Dendritic cell treated with granulocyte-macrophage colony-stimulating factor and Interleukin-4, amounts not matched to agents 40 ng/mL and 50 ng/mL, for 4 days (primary cell): ENCODE measurements around the gene RIPOR1.
A peak's percentile ranks its signal among the peaks of the same experiment; 100 is the strongest.

ENCODE experiments used
- H3K27ac Mint-ChIP-seq: one replicate; pipeline ENCODE4 v1.8.0; 2022; ENCODE audit warnings: mild to moderate bottlenecking, mixed read lengths
- H3K27me3 Mint-ChIP-seq: one replicate; pipeline ENCODE4 v1.8.0; 2022; ENCODE audit warnings: mild to moderate bottlenecking, mixed read lengths
- H3K36me3 Mint-ChIP-seq: one replicate; pipeline ENCODE4 v1.8.0; 2022; ENCODE audit warnings: low read depth, mixed read lengths
- H3K4me1 Mint-ChIP-seq: one replicate; pipeline ENCODE4 v1.8.0; 2022; ENCODE audit warnings: low read depth, mixed read lengths
- H3K4me3 Mint-ChIP-seq: one replicate; pipeline ENCODE4 v1.8.0; 2022; ENCODE audit warnings: mild to moderate bottlenecking, moderate library complexity, mixed read lengths
- H3K9me3 Mint-ChIP-seq: one replicate; pipeline ENCODE4 v1.8.0; 2022; ENCODE audit warnings: mixed read lengths
- intact Hi-C: fragments of 100-400 bp; cut with micrococcal nuclease; formaldehyde crosslinking; loops from one replicate; pipeline ENCODE4 v1.15.0; 2022

RIPOR1 gene

DNA sequence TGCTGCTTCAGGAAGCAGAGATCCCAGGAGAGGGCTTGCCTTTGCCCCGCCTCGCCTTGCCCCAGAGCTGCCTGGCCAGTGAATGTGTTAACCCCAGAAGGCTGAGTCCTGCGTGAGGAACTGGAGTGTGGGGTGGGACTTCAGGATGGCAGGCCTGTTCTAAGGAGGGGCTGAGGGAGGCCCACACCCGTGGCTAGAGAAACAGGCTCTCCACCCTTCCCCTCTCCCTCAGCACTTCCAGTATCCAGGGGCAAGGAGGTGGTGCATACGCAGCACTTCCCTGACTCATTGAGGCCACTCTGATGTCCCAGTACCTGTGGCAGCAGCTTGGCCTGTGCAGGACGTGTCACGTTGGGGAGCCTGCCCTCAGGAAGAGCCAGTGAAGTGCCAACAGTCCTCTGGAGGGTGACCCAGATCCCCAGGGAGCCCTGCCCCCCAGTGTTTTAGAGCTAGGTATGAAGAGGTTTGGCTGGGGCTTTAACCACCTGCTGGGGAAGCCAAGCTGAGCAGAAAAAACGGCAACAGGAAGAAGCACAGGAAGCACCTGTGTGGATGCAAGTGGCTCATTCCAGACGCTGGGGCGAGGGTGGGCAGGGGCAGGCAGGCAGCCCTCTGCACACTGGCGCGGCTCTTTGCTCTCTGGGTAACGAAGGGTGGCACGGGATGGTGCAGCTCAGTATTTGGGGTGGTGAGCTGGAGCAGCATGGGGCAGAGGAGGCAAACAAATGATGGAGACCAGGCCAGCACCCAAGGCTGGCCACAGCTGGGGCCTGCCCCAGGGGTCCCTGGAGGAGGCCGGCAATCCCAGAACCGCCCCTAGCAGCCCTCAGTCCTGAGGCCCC lies 19.0 kb downstream of the RIPOR1 start:
- H3K4me3 Mint-ChIP-seq = no peak overlapping the region
- intact Hi-C loops = loop anchor here (1.0 kb wide), 1 partner anchor 16 kb away; no protein-coding TSS in a partner anchor
- H3K36me3 Mint-ChIP-seq = peaks cover 76% of the 10 kb centered on the region
- H3K27ac Mint-ChIP-seq = peak overlapping the region; percentile 5
- H3K9me3 Mint-ChIP-seq = no peaks in the 10 kb centered on the region
- peaks cover 71% of the 10 kb centered on the region for H3K4me1 Mint-ChIP-seq
- no peaks in the 10 kb centered on the region for H3K27me3 Mint-ChIP-seq

DNA sequence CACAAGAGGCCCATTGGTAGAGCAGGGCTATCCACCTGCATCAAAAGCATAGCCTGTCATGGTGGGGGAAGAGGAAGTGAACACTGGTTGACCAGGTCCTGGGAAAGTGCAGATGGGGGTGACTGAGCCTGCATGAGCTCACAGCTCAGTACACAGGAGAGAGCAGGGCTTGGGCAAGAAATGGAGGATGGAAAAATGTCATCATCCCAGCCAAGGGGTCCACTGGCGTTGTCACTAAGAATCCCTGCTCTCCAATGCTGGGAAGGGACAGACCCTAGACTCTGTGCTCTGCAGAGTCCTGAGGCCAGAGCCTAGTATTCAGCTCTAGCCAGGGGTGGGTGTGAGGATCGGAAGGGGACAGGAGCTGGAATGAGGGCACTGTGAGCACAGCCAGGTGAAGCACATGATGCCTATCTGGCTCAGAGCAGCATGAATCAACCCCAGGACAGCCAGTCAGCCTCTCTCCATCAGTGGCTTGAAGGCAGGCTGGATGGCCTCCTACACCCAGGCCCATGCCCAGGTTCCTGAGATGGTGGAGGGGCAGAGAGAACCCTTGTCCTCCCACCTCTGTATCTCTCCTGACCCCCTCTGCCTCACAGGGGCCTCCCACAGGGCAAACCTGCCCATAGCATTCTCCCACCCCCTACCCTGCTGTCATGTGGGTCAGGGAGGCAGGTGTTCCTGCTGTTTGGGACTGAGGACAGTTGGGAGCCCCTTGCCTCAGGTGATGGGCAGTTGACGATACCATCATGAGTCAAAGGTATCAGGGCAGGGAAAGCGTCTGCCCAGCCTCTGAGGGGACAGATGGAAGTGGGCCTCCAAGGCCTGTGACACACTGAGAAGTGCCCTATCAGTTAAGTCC lies 19.9 kb downstream of the RIPOR1 start:
- no peaks in the 10 kb centered on the region for H3K27me3 Mint-ChIP-seq
- peak overlapping the region; percentile 5 for H3K27ac Mint-ChIP-seq
- H3K4me1 Mint-ChIP-seq = peaks cover 69% of the 10 kb centered on the region
- H3K9me3 Mint-ChIP-seq = no peaks in the 10 kb centered on the region
- peaks cover 67% of the 10 kb centered on the region for H3K36me3 Mint-ChIP-seq
- H3K4me3 Mint-ChIP-seq = no peak overlapping the region
- intact Hi-C loops = no loop called here

DNA sequence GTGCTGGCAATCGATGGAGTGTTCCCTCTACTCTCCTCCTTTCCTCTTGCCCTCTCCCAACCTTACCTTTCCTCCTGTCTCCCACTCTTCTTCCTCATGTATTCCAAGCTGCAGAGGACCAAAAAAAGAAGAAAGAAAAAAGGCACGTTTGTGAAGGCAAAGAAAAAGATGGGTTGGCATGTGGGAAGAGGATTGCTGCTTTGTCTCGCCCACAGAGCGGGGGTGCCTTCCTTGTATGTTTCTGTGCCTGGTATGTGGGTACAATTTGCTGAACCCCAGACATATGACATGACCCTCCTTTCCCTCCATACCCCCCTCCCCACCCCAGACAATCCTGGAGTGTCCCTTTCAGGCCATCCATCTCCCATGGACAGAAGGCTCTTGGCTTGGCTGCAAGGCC lies 20.6 kb downstream of the RIPOR1 start:
- intact Hi-C loops = no loop called here

DNA sequence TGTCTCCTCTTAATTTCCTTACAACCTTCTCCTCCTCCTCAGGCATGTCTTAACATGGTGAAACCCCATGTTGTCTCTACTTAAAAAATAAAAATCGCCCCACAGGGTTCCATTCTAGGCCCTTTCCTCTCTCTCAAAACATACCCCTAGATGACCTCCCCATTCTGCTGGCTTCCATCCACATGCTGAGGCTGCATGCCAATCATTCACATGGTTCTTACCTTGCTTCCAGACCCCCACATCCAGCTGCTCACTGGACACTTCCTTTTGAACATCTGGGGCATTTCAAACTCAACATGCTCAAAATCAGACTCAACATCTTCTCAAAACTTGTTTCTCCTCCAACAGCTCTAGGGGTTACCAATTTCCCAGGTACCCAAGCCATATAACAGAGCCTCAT lies 21.3 kb downstream of the RIPOR1 start:
- Mint-ChIP-seq H3K9me3 (no peaks in the 10 kb centered on the region), H3K4me3 (no peak overlapping the region), H3K27me3 (no peaks in the 10 kb centered on the region), H3K36me3 (peaks cover 53% of the 10 kb centered on the region), H3K27ac (no peak overlapping the region), H3K4me1 (peaks cover 55% of the 10 kb centered on the region)
- intact Hi-C loops = no loop called here

More for the DNA sequence above, 20.6 kb downstream of the RIPOR1 start:
- H3K9me3 Mint-ChIP-seq = no peaks in the 10 kb centered on the region
- no peaks in the 10 kb centered on the region for H3K27me3 Mint-ChIP-seq
- H3K36me3 Mint-ChIP-seq = peaks cover 60% of the 10 kb centered on the region
- H3K4me3 Mint-ChIP-seq = no peak overlapping the region
- H3K4me1 Mint-ChIP-seq = peaks cover 62% of the 10 kb centered on the region
- H3K27ac Mint-ChIP-seq = no peak overlapping the region

DNA sequence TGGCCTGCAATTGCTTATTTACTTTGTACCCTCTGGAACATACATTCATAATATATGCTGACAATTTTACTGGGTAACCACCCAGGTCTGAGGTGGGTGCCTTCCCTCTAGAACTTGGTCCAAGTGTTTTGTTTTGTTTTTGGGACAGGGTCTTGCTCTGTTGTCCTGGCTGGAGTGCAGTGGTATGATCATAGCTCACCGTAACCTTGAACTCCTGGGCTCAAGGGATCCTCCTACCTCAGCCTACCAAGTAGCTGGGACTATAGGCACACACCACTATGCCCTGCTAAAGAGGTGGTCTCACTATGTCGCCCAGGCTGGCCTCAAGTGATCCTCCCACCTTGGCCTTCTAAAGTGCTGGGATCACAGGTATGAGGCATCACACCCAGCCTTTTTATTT lies 22.5 kb downstream of the RIPOR1 start:
- H3K27me3 Mint-ChIP-seq = no peaks in the 10 kb centered on the region
- intact Hi-C loops = no loop called here
- H3K27ac Mint-ChIP-seq = no peak overlapping the region
- no peak overlapping the region for H3K4me3 Mint-ChIP-seq
- no peaks in the 10 kb centered on the region for H3K9me3 Mint-ChIP-seq
- peaks cover 56% of the 10 kb centered on the region for H3K4me1 Mint-ChIP-seq
- H3K36me3 Mint-ChIP-seq = peaks cover 41% of the 10 kb centered on the region

DNA sequence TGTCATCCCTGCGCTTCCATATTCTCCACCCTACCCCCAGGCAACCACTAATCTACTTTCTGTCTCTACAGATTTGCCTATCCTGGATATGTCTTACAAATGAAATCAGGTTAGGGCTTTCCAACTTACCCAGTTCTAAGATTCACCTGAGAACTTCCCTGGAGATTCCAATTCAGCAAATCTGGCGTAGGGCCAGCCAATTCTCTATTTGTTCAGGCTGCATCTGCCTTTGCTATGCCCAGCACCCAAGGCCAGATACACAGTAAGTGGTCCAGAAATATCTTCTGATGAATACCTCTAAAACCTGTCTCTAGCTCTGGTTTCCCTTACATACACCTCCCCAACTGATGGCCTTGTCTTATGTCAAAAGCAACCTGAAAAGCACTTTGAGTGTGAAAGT lies 23.3 kb downstream of the RIPOR1 start:
- Mint-ChIP-seq H3K4me1 (peaks cover 52% of the 10 kb centered on the region), H3K4me3 (no peak overlapping the region), H3K36me3 (peaks cover 33% of the 10 kb centered on the region), H3K27me3 (no peaks in the 10 kb centered on the region), H3K9me3 (no peaks in the 10 kb centered on the region), H3K27ac (peak overlapping the region; percentile 45)
- intact Hi-C loops = no loop called here

DNA sequence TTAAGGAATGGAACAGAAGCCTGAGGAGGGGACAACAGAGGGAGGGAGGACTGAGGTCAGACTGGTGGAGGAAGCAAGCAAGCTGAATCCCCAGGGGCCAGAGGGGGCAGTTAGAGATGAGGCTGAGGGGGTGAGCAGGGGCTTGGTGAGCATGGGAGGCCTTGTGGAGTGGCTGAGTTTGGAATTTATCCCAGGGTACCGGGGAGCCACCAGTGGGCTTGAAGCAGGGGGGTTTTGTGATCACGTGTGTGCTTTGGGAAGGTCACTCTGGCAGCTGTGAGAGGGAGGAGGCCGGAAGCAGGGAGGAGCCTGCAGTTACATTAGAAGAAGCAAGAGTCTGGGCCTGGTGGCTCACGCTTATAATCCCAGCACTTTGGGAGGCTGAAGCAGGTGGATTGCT lies 23.8 kb downstream of the RIPOR1 start:
- no peaks in the 10 kb centered on the region for H3K9me3 Mint-ChIP-seq
- intact Hi-C loops = no loop called here
- no peaks in the 10 kb centered on the region for H3K27me3 Mint-ChIP-seq
- peak overlapping the region; percentile 45 for H3K27ac Mint-ChIP-seq
- H3K36me3 Mint-ChIP-seq = peaks cover 28% of the 10 kb centered on the region
- no peak overlapping the region for H3K4me3 Mint-ChIP-seq
- H3K4me1 Mint-ChIP-seq = peaks cover 50% of the 10 kb centered on the region

DNA sequence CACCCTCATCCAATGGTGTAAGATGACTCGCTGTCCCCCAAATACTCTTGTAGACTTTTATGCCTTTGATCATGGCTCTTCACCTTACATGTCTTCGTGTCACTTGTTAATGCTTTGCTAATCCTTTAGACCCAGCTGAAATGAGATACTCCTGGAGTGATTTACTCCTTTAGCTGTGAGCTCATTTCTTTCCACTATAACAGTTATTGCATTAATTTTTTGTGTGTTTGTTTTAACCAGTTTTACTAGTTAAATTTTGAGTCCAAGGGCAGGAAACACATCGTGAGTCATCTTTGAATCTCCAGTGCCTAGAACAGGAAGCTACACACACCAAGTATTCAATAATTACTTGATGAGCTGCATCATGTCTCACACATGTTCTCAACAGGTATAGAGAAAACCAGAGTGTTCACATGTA lies 27.2 kb downstream of the RIPOR1 start:
- no peaks in the 10 kb centered on the region for H3K36me3 Mint-ChIP-seq
- no peaks in the 10 kb centered on the region for H3K9me3 Mint-ChIP-seq
- peaks cover 43% of the 10 kb centered on the region for H3K4me1 Mint-ChIP-seq
- H3K27ac Mint-ChIP-seq = peak overlapping the region; percentile 66
- intact Hi-C loops = no loop called here
- H3K4me3 Mint-ChIP-seq = no peak overlapping the region
- H3K27me3 Mint-ChIP-seq = no peaks in the 10 kb centered on the region

DNA sequence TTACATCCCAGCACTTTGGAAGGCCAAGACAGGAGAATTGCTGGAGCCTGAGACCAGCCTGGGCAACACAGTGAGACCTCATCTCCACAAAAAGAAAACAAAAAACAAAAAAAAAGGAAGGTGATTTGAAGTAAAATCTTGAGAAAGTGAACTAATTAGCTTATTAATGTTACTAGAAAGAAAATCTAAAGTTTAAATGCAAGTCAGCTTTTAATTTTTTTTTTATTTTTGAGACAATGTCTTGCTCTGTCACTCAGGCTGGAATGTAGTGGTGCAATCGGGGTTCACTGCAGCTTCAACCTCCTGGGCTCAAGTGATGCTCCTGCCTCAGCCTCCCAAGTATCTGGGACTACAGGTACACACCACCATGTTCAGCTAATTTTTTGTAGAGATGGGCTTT lies 30.2 kb downstream of the RIPOR1 start:
- Mint-ChIP-seq H3K36me3 (peaks cover 7% of the 10 kb centered on the region), H3K4me3 (no peak overlapping the region), H3K27ac (no peak overlapping the region), H3K9me3 (no peaks in the 10 kb centered on the region), H3K4me1 (peaks cover 33% of the 10 kb centered on the region), H3K27me3 (no peaks in the 10 kb centered on the region)
- intact Hi-C loops = no loop called here

DNA sequence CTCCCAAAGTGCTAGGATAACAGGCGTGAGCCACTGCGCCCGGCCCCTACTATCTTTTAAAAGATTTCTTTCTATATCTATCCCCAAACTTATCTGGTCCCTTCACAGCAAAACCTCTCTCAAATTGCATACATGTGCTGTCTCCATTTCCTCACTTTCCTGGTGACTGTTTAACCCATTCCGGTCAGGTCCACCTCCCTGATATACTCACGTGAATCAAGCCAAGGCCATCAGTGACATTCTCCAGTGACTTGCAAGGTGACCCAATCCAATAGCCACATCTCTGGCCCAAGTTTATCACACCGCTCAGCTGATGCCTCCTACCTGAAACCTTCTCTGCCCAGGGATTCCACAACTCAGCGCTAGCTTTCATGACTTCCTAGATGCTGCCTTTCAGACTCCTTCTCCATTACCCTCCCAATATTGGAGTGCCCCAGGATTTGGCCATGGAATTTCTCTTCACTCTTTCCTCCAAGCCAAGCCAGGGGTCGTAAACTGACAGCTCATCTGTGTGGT lies 32.3 kb downstream of the RIPOR1 start:
- peaks cover 34% of the 10 kb centered on the region for H3K4me1 Mint-ChIP-seq
- no peaks in the 10 kb centered on the region for H3K27me3 Mint-ChIP-seq
- peak overlapping the region; percentile 77 for H3K4me3 Mint-ChIP-seq
- H3K9me3 Mint-ChIP-seq = no peaks in the 10 kb centered on the region
- intact Hi-C loops = no loop called here
- H3K27ac Mint-ChIP-seq = peak overlapping the region; percentile 95
- peaks cover 7% of the 10 kb centered on the region for H3K36me3 Mint-ChIP-seq

DNA sequence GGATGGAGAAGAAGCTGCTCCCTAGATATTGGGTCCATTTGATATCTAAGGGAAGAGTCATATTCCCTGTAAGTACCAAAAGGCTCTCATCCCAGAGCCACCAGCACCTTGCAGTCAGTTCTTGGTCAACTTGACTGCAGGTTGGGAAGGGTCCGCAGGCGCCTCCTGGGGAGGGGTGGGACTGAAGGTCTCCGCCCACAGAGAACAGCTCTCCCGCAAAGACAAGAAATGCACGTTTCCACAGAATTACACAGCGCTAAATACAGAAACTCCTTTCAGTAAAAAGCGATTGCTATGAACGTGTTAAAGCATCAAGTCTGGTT lies 32.8 kb downstream of the RIPOR1 start:
- no peaks in the 10 kb centered on the region for H3K9me3 Mint-ChIP-seq
- no peaks in the 10 kb centered on the region for H3K27me3 Mint-ChIP-seq
- peaks cover 28% of the 10 kb centered on the region for H3K4me1 Mint-ChIP-seq

DNA sequence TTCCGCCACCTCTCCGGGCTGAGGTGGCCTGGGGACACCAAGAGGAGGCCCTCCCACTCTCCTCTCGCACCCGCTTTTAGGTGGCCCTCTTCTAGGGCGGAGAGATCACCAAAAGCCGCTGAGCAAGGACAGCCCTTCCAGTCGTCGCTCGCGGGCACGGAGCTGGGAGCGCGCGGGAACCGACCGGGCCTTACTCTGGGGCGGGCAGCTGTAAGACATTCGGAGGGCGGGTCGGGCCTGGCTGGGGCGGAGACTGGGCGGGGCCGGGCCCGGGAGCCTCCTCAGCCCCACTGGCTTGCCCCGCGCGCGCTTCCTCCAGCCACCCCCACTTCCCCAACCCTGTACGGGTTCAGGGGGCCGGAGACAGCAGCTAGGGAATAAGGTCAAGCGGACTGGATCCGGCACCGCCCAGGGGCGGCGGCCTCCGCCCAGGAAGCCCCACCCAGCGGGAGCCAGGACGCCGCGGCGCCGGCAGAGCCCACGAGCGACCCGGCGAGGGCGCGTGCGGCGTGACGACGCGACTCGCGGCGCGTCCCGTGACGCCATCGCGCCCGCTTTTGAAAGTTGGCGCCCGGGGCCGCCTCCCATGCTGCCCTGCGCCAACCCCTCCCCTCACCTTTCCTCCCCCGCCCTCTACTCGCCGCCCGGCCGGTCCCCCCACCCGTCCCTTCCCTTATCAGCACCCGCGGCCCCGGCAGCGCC lies 33.3 kb downstream of the RIPOR1 start:
- peak overlapping the region; percentile 95 for H3K27ac Mint-ChIP-seq
- H3K9me3 Mint-ChIP-seq = no peaks in the 10 kb centered on the region
- peak overlapping the region; percentile 77 for H3K4me3 Mint-ChIP-seq
- intact Hi-C loops = loop anchor here (1.0 to 2.0 kb wide), 3 partner anchors 31 to 98 kb away; partner anchors contain the start of genes ACD and PARD6A
- H3K4me1 Mint-ChIP-seq = peaks cover 32% of the 10 kb centered on the region
- no peaks in the 10 kb centered on the region for H3K27me3 Mint-ChIP-seq
- peaks cover 7% of the 10 kb centered on the region for H3K36me3 Mint-ChIP-seq

More for the DNA sequence above, 32.8 kb downstream of the RIPOR1 start:
- intact Hi-C loops = no loop called here
- Mint-ChIP-seq H3K27ac (peak overlapping the region; percentile 95), H3K4me3 (peak overlapping the region; percentile 77), H3K36me3 (peaks cover 7% of the 10 kb centered on the region)

DNA sequence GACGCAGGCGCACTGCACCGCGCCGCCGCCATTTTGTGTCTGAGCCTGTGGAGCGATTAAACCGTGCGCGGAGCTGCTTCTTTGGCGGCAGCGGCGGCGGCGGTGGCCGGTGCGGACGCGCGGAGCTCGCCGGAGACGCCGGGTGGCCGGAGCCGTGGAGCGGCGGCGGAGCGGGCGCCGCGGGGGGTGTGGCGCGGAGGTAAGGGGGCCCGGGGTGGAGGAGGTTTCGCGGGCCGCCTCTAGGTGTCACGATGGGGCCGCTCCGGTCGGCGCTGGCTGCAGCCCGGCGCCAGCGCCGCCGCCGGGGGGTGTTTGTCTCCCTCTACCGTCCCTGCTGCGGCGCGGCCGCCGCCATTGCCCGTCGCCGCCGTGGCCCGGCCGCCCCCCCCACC lies 33.9 kb downstream of the RIPOR1 start, which contains the start of gene CTCF:
TSS of gene CTCF (plus strand) at position 1 of the 392 bp plus-strand sequence. CDS start 48,307 bp downstream, outside the sequence.
- Mint-ChIP-seq H3K4me3 (peak within 1 kb of the TSS; percentile 87), H3K27me3 (no peaks in the 10 kb centered on the region), H3K36me3 (peaks cover 7% of the 10 kb centered on the region), H3K27ac (peak within 1 kb of the TSS; percentile 95), H3K9me3 (no peaks in the 10 kb centered on the region), H3K4me1 (peaks cover 32% of the 10 kb centered on the region)
- intact Hi-C loops = loop anchor here (1.0 to 2.0 kb wide), 3 partner anchors 32 to 98 kb away; partner anchors contain the start of genes ACD and PARD6A
